Thymus (tissue), 11 donors: ENCODE data around the gene WBP4. TPM values are rescaled to one million over a fixed set of nuclear protein-coding genes. Genes with fewer than 3 reads are reported as not detected.
"Not testable (repeated sequence)": the region's sequence is repeated elsewhere in the genome, so short reads cannot be mapped to it uniquely, and the experiment has no call there.

ENCODE experiments used
- DNase-seq, 9 donors: peaks; one replicate each; pipeline ENCODE4 v3.0.0-alpha.2; 2013; ENCODE audit warnings: low spot score in 9 of 9, low read depth in 6 of 9, missing footprints in 1 of 9
- H3K27ac ChIP-seq, 2 donors: one replicate each; pipeline ENCODE4 v1.5.1; 2013; ENCODE audit warnings: control low read depth in 1 of 2, low read depth in 1 of 2, low read length in 1 of 2, mild to moderate bottlenecking in 1 of 2, moderate library complexity in 1 of 2
- H3K27me3 ChIP-seq, 2 donors: one replicate each; pipeline ENCODE4 v1.5.1; 2013; ENCODE audit warnings: low read length in 1 of 2; ENCODE audit not compliant: control insufficient read depth in 2 of 2, insufficient read depth in 1 of 2
- H3K36me3 ChIP-seq, 2 donors: one replicate each; pipeline ENCODE4 v1.5.1; 2013; ENCODE audit warnings: low read length in 1 of 2, mild to moderate bottlenecking in 1 of 2, moderate library complexity in 1 of 2; ENCODE audit not compliant: control insufficient read depth in 2 of 2, insufficient read depth in 2 of 2
- H3K4me1 ChIP-seq, 2 donors: one replicate each; pipeline ENCODE4 v1.5.1; 2013; ENCODE audit warnings: low read length in 2 of 2; ENCODE audit not compliant: control insufficient read depth in 2 of 2, insufficient read depth in 2 of 2
- H3K4me3 ChIP-seq, 2 donors: one replicate each; pipeline ENCODE4 v1.5.1; 2013; ENCODE audit warnings: low read length in 2 of 2, control low read depth in 1 of 2, mild to moderate bottlenecking in 1 of 2
- H3K9me3 ChIP-seq, 2 donors: one replicate each; pipeline ENCODE4 v1.5.1; 2013; ENCODE audit warnings: low read length in 1 of 2, mild to moderate bottlenecking in 1 of 2; ENCODE audit not compliant: control insufficient read depth in 2 of 2, insufficient read depth in 1 of 2
- WGBS: extraction: QIAGEN DNeasy Blood & Tissue Kit; methylation state at CpG from one replicate; pipeline ENCODE4 v1.1.7; 2013; 5-methylcytosine and 5-hydroxymethylcytosine counted together
- polyA plus RNA-seq: library from polyadenylated mRNA; stranded (reverse); fragments of 200-250 nt; gene quantifications from one replicate; pipeline ENCODE4 v1.2.3, GENCODE V29; 2013
- total RNA-seq: library from RNA; stranded (reverse); fragments of 120-200 nt; gene quantifications from one replicate; pipeline ENCODE4 v1.2.4, GENCODE V29; 2013
- donor health status: healthy.

WBP4 gene
- total and polyA plus RNA-seq, 2 donors = 15.2 to 16.6 TPM

DNA sequence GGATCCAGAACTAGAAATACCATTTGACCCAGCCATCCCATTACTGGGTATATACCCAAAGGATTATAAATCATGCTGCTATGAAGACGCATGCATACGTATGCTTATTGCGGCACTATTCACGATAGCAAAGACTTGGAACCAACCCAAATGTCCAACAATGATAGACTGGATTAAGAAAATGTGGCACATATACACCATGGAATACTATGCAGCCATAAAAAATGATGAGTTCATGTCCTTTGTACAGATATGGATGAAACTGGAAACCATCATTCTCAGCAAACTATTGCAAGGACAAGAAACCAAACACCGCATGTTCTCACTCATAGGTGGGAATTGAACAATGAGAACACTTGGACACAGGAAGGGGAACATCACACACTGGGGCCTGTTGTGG lies 24.8 kb upstream of the WBP4 start:
- H3K4me1 ChIP-seq, DNase-seq, H3K36me3 ChIP-seq, H3K27me3 ChIP-seq, H3K27ac ChIP-seq, H3K4me3 ChIP-seq, H3K9me3 ChIP-seq: not testable (repeated sequence)
- 96% methylated on average over 5 of the region's 5 CpGs for WGBS

DNA sequence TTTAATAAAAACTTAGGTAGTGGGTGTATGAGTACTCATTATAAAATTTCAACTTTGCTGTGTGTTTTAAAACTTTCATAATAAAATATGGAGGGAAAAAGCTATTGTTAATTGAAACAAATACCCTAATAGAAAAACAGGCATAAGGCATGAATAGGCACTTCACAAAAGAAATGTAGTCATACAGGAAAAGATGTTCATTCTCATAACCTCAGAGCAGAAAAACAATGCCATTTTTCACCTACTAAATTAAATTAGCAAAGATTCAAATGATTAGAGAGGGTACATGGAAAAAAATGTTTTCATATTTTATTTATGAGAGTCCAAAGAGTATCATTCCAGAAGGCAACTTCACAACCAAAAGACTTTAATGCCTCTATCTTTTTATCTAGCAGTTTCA lies 21.6 kb upstream of the WBP4 start:
- no peak overlapping the region for H3K27ac ChIP-seq
- H3K4me3 ChIP-seq = no peak overlapping the region
- H3K9me3 ChIP-seq = peaks cover 0 to 2% of the 10 kb centered on the region in 2 donors
- no peaks in the 10 kb centered on the region for H3K27me3 ChIP-seq
- H3K36me3 ChIP-seq = no peaks in the 10 kb centered on the region
- H3K4me1 ChIP-seq = no peaks in the 10 kb centered on the region
- no peak for DNase-seq

DNA sequence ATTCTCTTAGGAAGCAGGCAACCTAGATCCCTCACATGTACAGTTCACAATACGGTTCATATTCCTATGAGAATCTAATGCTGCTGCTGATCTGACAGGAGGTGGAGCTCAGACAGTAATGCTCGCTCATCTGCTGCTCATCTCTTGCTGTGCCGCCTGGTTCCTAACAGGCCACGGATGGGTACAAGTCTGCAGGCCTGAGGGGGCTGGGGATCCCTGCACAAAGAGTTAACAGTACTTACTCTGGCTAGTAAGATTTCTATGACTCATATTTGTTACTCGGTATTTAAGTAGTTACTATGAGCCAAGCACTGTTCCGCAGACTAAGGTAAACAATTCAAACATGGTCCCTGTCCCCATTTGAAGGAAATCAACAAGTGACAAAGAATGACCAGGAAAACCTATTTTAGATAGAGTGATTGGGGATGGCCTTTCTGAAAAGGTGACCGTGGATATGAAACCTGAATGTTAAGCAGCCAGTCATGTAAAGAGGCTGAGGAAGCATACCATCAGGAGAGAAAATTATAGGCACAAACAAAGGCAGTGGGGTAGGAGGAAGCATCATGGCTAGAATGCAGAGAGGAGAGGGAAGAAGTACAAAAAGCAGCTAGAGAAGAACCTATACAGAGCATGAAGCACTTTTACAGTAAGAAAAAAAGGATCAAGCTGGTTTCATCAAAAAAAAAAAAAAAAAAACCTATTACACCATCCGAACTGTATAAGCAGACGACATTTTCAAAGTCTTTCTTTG lies 20.6 kb upstream of the WBP4 start:
- no peak overlapping the region for H3K27ac ChIP-seq
- DNase-seq = no peak
- no peaks in the 10 kb centered on the region for H3K36me3 ChIP-seq
- WGBS = 96% methylated on average over 9 of the region's 9 CpGs
- no peak overlapping the region for H3K4me3 ChIP-seq
- peaks cover 0 to 2% of the 10 kb centered on the region in 2 donors for H3K9me3 ChIP-seq
- no peaks in the 10 kb centered on the region for H3K4me1 ChIP-seq
- H3K27me3 ChIP-seq = no peaks in the 10 kb centered on the region

DNA sequence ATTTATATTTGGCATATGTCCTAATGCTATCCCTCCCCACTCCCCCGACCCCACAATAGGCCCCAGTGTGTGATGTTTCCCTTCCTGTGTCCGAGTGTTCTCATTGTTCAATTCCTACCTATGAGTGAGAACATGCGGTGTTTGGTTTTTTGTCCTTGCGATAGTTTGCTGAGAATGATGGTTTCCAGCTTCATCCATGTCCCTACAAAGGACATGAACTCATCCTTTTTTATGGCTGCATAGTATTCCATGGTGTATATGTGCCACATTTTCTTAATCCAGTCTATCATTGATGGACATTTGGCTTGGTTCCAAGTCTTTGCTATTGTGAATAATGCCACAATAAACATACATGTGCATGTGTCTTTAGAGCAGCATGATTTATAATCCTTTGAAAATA lies 18.9 kb upstream of the WBP4 start:
- not testable (repeated sequence) for H3K4me3 ChIP-seq, H3K4me1 ChIP-seq, DNase-seq, H3K27me3 ChIP-seq, H3K27ac ChIP-seq, H3K36me3 ChIP-seq, H3K9me3 ChIP-seq
- WGBS = 98% methylated on average over 3 of the region's 4 CpGs

DNA sequence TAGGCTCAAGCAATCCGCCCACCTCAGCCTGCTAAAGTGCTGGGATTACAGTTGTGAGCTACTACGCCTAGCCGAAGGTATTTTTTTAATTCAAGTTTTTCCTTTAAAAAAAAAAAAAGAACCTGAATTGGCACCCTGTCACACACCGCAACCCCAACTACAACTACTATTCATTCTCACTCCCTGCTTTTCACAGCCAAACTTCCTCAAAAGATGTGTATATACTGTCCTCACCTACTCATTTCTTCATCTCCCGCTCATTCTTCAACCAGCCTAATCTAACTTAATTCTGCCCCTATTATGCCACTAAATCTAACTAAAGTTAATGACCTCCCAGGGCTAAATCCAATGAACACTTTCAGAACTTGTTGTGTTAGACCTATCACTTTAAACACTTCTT lies 12.7 kb upstream of the WBP4 start:
- Histone ChIP-seq H3K27me3 (no peaks in the 10 kb centered on the region), H3K4me3 (no peak overlapping the region), H3K36me3 (peaks cover 5 to 7% of the 10 kb centered on the region in 2 donors), H3K4me1 (no peaks in the 10 kb centered on the region), H3K9me3 (peaks cover 2 to 12% of the 10 kb centered on the region in 2 donors), H3K27ac (no peak overlapping the region)
- over 99% methylated on average over 5 of the region's 5 CpGs for WGBS
- DNase-seq = no peak

DNA sequence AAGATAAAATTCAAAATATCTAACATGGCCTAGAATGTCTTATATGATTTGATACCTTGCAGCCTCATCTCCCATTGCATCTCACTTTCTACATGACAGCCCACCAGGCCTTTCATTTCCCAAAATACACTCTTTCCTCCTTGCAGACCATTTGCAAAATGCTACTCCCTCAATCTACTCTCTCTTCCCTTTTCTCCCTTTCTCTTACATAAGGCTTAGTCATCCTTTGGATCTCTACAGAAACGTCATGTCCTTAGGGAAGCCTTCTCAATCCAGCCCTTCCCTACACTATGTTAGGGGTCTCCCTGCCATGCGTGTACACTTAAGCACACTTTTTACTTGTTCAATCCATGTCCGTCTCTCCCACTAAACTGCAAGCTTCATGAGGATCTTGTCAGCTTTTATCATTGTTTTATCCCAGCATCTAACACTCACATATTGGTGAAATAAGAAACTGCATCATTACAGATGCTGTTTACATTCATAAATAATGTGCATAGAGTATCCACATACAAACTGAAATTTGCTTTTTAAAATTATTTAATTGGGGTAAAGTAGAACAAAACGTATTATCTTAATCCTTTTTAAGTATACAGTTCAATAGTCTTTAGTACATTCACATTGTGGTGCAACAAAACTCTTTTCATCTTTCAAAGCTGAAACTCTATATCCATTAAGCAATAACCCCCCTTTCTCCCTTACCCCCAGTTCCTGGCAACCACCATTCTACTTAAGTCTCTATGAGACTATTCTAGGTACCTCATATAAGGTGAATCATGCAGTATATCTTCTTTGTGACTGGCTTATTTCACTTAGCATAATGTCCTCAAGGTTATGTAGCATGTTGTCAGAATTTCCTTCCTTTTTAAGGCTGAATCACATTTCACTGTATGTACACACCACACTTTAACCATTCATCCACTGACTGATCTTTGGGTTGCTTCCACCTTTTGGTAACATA lies 11.5 kb upstream of the WBP4 start:
- no peaks in the 10 kb centered on the region for H3K27me3 ChIP-seq
- WGBS = 96% methylated on average over 4 of the region's 4 CpGs
- DNase-seq = no peak
- H3K27ac ChIP-seq = no peak overlapping the region
- peaks cover 2 to 12% of the 10 kb centered on the region in 2 donors for H3K9me3 ChIP-seq
- peaks cover 2 to 6% of the 10 kb centered on the region in 2 donors for H3K4me1 ChIP-seq
- peaks cover 5 to 7% of the 10 kb centered on the region in 2 donors for H3K36me3 ChIP-seq
- H3K4me3 ChIP-seq = no peak overlapping the region

DNA sequence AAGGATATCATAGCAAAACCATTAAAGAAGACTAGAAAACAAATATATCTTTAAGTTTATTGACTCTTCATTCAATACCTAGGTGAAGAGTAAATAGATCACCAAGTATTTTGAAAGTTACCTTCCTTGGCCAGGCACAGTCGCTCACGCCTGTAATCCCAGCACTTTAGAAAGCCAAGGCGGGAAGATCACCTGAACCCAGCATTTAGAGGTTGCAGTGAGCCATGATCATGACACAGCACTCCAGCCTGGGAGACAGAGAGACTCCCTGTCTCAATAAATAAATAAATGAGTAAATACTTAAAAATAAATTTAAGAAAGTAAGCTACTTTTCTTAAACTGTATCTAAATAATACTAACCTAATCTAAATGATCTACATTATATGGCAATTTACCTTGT lies 8.9 kb upstream of the WBP4 start:
- no peak overlapping the region for H3K27ac ChIP-seq
- WGBS = 98% methylated on average over 3 of the region's 3 CpGs
- no peak overlapping the region for H3K4me3 ChIP-seq
- DNase-seq = no peak
- no peaks in the 10 kb centered on the region for H3K27me3 ChIP-seq
- H3K36me3 ChIP-seq = peaks cover 5 to 7% of the 10 kb centered on the region in 2 donors
- H3K9me3 ChIP-seq = peaks cover 2 to 12% of the 10 kb centered on the region in 2 donors
- peaks cover 12 to 21% of the 10 kb centered on the region in 2 donors for H3K4me1 ChIP-seq

DNA sequence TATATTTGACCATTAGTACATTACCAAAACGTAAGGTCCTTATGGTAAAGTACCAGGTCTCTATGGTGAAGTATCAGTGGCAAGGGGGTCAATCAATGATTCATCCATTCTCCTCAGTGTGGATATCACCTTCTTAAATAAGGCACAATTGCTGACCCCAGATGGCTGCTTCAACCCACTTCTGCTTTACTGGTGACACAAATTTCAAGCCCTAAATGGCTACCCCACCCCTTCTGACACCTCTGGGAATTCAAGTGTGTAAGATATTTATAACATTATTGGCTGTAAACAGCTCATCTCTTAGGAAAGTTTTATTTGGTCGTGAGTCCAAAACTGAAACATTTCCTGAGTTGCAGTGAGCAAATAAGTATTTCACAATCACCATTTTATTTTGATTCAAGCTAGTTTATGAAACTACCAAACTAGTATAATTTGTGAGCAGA lies 7.9 kb upstream of the WBP4 start:
- Histone ChIP-seq H3K9me3 (peaks cover 0 to 3% of the 10 kb centered on the region in 2 donors), H3K4me3 (no peak overlapping the region), H3K36me3 (peaks cover 2 to 5% of the 10 kb centered on the region in 2 donors), H3K27me3 (no peaks in the 10 kb centered on the region), H3K4me1 (peaks cover 13 to 28% of the 10 kb centered on the region in 2 donors), H3K27ac (no peak overlapping the region)
- DNase-seq = no peak
- 68% methylated on average over 2 of the region's 2 CpGs for WGBS
